HL-60 (cell line): ENCODE results near the gene PANX3.

Source experiments
- CTCF ChIP-seq: IDR thresholded peaks from one replicate; pipeline ENCODE4 v1.5.1; 2011; ENCODE audit warnings: low read length, control low read depth, inconsistent platforms; ENCODE audit not compliant: insufficient read depth
- TF ChIP-seq, protein P1 (sequence below): IDR thresholded peaks from 2 replicates; pipeline ENCODE4 v1.6.1; 2012; ENCODE audit warnings: low read depth; ENCODE audit not compliant: insufficient replicate concordance

GRCh38 chr11:124595302-124595701 is 15.9 kb upstream of the PANX3 start:
- TF ChIP-seq, protein P1, sequence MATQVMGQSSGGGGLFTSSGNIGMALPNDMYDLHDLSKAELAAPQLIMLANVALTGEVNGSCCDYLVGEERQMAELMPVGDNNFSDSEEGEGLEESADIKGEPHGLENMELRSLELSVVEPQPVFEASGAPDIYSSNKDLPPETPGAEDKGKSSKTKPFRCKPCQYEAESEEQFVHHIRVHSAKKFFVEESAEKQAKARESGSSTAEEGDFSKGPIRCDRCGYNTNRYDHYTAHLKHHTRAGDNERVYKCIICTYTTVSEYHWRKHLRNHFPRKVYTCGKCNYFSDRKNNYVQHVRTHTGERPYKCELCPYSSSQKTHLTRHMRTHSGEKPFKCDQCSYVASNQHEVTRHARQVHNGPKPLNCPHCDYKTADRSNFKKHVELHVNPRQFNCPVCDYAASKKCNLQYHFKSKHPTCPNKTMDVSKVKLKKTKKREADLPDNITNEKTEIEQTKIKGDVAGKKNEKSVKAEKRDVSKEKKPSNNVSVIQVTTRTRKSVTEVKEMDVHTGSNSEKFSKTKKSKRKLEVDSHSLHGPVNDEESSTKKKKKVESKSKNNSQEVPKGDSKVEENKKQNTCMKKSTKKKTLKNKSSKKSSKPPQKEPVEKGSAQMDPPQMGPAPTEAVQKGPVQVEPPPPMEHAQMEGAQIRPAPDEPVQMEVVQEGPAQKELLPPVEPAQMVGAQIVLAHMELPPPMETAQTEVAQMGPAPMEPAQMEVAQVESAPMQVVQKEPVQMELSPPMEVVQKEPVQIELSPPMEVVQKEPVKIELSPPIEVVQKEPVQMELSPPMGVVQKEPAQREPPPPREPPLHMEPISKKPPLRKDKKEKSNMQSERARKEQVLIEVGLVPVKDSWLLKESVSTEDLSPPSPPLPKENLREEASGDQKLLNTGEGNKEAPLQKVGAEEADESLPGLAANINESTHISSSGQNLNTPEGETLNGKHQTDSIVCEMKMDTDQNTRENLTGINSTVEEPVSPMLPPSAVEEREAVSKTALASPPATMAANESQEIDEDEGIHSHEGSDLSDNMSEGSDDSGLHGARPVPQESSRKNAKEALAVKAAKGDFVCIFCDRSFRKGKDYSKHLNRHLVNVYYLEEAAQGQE, result no peak
- TF ChIP-seq CTCF, result no peak
